SK-N-SH treated with all-trans-retinoic acid at 6 μM for 48 hours (cell line): ENCODE data around the gene WDR31.

ENCODE experiments used
- ATAC-seq: fragments of 200-7000 bp; cut with Tn5 transposase; 3 replicates; pipeline ENCODE4 v1.9.1; 2020; ENCODE audit warnings: mild to moderate bottlenecking, moderate library complexity
- ARNTL ChIP-seq: fragments of 450-650 bp; formaldehyde crosslinking; IDR thresholded peaks from 2 replicates; pipeline ENCODE4 v1.5.0; 2020; ENCODE audit warnings: low read depth, mild to moderate bottlenecking, moderate library complexity, borderline replicate concordance
- BACH2 ChIP-seq: fragments of 250-450 bp; sonication (Bioruptor Pico); IDR thresholded peaks from 2 replicates; pipeline ENCODE4 v1.9.0; 2021; ENCODE audit warnings: mild to moderate bottlenecking, borderline replicate concordance
- CREB5 ChIP-seq: fragments of 250-450 bp; sonication (Bioruptor Pico); IDR thresholded peaks from 2 replicates; pipeline ENCODE4 v1.5.1; 2020; ENCODE audit warnings: low read depth, mild to moderate bottlenecking, moderate library complexity
- CSDC2 ChIP-seq: fragments of 250-450 bp; sonication (Bioruptor Pico); IDR thresholded peaks from 2 replicates; pipeline ENCODE4 v1.5.0; 2020; ENCODE audit warnings: mild to moderate bottlenecking, moderate library complexity
- ESRRG ChIP-seq: fragments of 250-450 bp; sonication (Bioruptor Pico); IDR thresholded peaks from 2 replicates; pipeline ENCODE4 v1.6.1; 2021; ENCODE audit warnings: mild to moderate bottlenecking
- GLIS3 ChIP-seq: fragments of 250-450 bp; sonication (Bioruptor Pico); IDR thresholded peaks from 2 replicates; pipeline ENCODE4 v1.5.0; 2020; ENCODE audit warnings: mild to moderate bottlenecking, moderate library complexity
- ISL1 ChIP-seq: fragments of 250-450 bp; sonication (Bioruptor Pico); IDR thresholded peaks from 2 replicates; pipeline ENCODE4 v2.1.2; 2022; ENCODE audit warnings: mild to moderate bottlenecking, moderate library complexity
- OSR1 ChIP-seq: fragments of 250-450 bp; sonication (Bioruptor Pico); IDR thresholded peaks from 2 replicates; pipeline ENCODE4 v1.8.0; 2022; ENCODE audit warnings: moderate library complexity, mild to moderate bottlenecking, inconsistent platforms
- PATZ1 ChIP-seq: fragments of 250-450 bp; sonication (Bioruptor Pico); IDR thresholded peaks from 2 replicates; pipeline ENCODE4 v1.8.0; 2020; ENCODE audit warnings: mild to moderate bottlenecking, moderate library complexity, borderline replicate concordance
- PPARA ChIP-seq: fragments of 250-450 bp; sonication (Bioruptor Pico); IDR thresholded peaks from 2 replicates; pipeline ENCODE4 v1.5.0; 2020; ENCODE audit warnings: mild to moderate bottlenecking, borderline replicate concordance
- RARB ChIP-seq: fragments of 250-450 bp; sonication (Bioruptor Pico); IDR thresholded peaks from 2 replicates; pipeline ENCODE4 v1.8.0; 2021; ENCODE audit warnings: mild to moderate bottlenecking, moderate library complexity
- SNAI2 ChIP-seq: fragments of 250-450 bp; sonication (Bioruptor Pico); IDR thresholded peaks from 2 replicates; pipeline ENCODE4 v1.5.0; 2020; ENCODE audit warnings: mild to moderate bottlenecking, moderate library complexity
- TCF4 ChIP-seq: fragments of 250-450 bp; sonication (Bioruptor Pico); IDR thresholded peaks from 2 replicates; pipeline ENCODE4 v1.8.0; 2021; ENCODE audit warnings: mild to moderate bottlenecking, moderate library complexity, borderline replicate concordance
- TOX ChIP-seq: fragments of 250-450 bp; sonication (Bioruptor Pico); IDR thresholded peaks from 2 replicates; pipeline ENCODE4 v1.8.0; 2021; ENCODE audit warnings: mild to moderate bottlenecking, moderate library complexity, borderline replicate concordance
- ZC3H10 ChIP-seq: fragments of 250-450 bp; sonication (Bioruptor Pico); IDR thresholded peaks from 2 replicates; pipeline ENCODE4 v1.5.1; 2021; ENCODE audit warnings: mild to moderate bottlenecking, moderate library complexity
- ZFP3 ChIP-seq: fragments of 250-450 bp; sonication (Bioruptor Pico); IDR thresholded peaks from 2 replicates; pipeline ENCODE4 v1.5.0; 2020; ENCODE audit warnings: mild to moderate bottlenecking, moderate library complexity
- ZFP30 ChIP-seq: fragments of 450-650 bp; formaldehyde crosslinking; IDR thresholded peaks from 2 replicates; pipeline ENCODE4 v1.5.0; 2022; ENCODE audit warnings: mild to moderate bottlenecking, moderate library complexity
- ZNF565 ChIP-seq: fragments of 450-650 bp; formaldehyde crosslinking; conservative IDR thresholded peaks from 2 replicates; pipeline ENCODE4 v1.5.0; 2020; ENCODE audit warnings: low read depth, mild to moderate bottlenecking, moderate library complexity
- ZNF70 ChIP-seq: fragments of 450-650 bp; formaldehyde crosslinking; IDR thresholded peaks from 2 replicates; pipeline ENCODE4 v1.5.0; 2020; ENCODE audit warnings: mild to moderate bottlenecking, moderate library complexity
- ZNF8 ChIP-seq: fragments of 450-650 bp; formaldehyde crosslinking; IDR thresholded peaks from 2 replicates; pipeline ENCODE4 v1.5.0; 2020; ENCODE audit warnings: mild to moderate bottlenecking, moderate library complexity
- TF ChIP-seq, protein P1 (sequence below): fragments of 250-450 bp; sonication (Bioruptor Pico); IDR thresholded peaks from 2 replicates; pipeline ENCODE4 v1.5.1; 2021; ENCODE audit warnings: mild to moderate bottlenecking, moderate library complexity
- TF ChIP-seq, protein P2 (sequence below): fragments of 250-450 bp; sonication (Bioruptor Pico); IDR thresholded peaks from 2 replicates; pipeline ENCODE4 v1.8.0; 2021; ENCODE audit warnings: low read depth, mild to moderate bottlenecking, moderate library complexity, borderline replicate concordance
- TF ChIP-seq, protein P3 (sequence below): fragments of 250-450 bp; sonication (Bioruptor Pico); IDR thresholded peaks from 2 replicates; pipeline ENCODE4 v1.5.0; 2020; ENCODE audit warnings: mild to moderate bottlenecking, moderate library complexity

WDR31 gene

DNA sequence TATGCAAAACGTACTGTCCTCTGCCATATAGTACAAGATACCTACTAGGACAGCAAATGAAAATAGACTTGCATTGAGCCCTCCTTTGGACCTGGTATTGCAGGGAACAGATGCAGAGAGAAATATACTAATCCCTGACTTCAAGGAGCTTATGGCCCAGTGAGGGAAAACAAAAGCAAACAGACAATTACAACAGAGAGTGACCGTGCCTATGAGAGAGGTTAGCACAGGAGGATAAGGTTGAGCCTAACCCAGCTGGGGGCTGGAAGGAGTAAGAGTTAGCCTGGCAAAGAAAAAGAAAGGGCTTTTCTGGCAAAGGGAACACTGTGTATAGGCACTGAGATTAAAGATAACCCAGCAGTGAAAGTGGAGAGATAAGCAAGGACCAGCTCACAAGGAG is 70.2 kb downstream of the WDR31 start:
- no peak for ATAC-seq
- no peak for TF ChIP-seq TOX
- TF ChIP-seq GLIS3 (CRISPR knock-in tag), result no peak
- no peak for TF ChIP-seq OSR1 (CRISPR knock-in tag)
- TF ChIP-seq ZFP30 (CRISPR knock-in tag), result no peak
- TF ChIP-seq RARB, result no peak
- TF ChIP-seq TCF4 (CRISPR knock-in tag), result no peak
- no peak for TF ChIP-seq ZNF565
- TF ChIP-seq, protein P1, sequence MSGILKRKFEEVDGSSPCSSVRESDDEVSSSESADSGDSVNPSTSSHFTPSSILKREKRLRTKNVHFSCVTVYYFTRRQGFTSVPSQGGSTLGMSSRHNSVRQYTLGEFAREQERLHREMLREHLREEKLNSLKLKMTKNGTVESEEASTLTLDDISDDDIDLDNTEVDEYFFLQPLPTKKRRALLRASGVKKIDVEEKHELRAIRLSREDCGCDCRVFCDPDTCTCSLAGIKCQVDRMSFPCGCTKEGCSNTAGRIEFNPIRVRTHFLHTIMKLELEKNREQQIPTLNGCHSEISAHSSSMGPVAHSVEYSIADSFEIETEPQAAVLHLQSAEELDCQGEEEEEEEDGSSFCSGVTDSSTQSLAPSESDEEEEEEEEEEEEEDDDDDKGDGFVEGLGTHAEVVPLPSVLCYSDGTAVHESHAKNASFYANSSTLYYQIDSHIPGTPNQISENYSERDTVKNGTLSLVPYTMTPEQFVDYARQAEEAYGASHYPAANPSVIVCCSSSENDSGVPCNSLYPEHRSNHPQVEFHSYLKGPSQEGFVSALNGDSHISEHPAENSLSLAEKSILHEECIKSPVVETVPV (CRISPR knock-in tag), result no peak
- TF ChIP-seq ISL1 (CRISPR knock-in tag), result no peak
- TF ChIP-seq ARNTL (CRISPR knock-in tag), result no peak
- no peak for TF ChIP-seq ZC3H10 (CRISPR knock-in tag)
- TF ChIP-seq PPARA (CRISPR knock-in tag), result no peak
- TF ChIP-seq ZNF8 (CRISPR knock-in tag), result no peak
- TF ChIP-seq, protein P2, sequence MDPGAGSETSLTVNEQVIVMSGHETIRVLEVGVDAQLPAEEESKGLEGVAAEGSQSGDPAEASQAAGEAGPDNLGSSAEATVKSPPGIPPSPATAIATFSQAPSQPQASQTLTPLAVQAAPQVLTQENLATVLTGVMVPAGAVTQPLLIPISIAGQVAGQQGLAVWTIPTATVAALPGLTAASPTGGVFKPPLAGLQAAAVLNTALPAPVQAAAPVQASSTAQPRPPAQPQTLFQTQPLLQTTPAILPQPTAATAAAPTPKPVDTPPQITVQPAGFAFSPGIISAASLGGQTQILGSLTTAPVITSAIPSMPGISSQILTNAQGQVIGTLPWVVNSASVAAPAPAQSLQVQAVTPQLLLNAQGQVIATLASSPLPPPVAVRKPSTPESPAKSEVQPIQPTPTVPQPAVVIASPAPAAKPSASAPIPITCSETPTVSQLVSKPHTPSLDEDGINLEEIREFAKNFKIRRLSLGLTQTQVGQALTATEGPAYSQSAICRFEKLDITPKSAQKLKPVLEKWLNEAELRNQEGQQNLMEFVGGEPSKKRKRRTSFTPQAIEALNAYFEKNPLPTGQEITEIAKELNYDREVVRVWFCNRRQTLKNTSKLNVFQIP (CRISPR knock-in tag), result no peak
- TF ChIP-seq BACH2 (CRISPR knock-in tag), result no peak
- no peak for TF ChIP-seq CSDC2 (CRISPR knock-in tag)
- TF ChIP-seq CREB5 (CRISPR knock-in tag), result no peak
- TF ChIP-seq SNAI2 (CRISPR knock-in tag), result no peak

- TF ChIP-seq PPARA (CRISPR knock-in tag) (no peak), RARB (no peak), ISL1 (CRISPR knock-in tag) (no peak), TCF4 (CRISPR knock-in tag) (no peak), ARNTL (CRISPR knock-in tag) (no peak), BACH2 (CRISPR knock-in tag) (no peak), ZNF565 (no peak), CSDC2 (CRISPR knock-in tag) (no peak), TOX (no peak), ZNF70 (CRISPR knock-in tag) (no peak), PATZ1 (no peak), ZFP30 (CRISPR knock-in tag) (no peak), ZC3H10 (CRISPR knock-in tag) (no peak), ZFP3 (CRISPR knock-in tag) (no peak), ZNF8 (CRISPR knock-in tag) (no peak), SNAI2 (CRISPR knock-in tag) (no peak), ESRRG (CRISPR knock-in tag) (no peak)
- TF ChIP-seq, protein P3, sequence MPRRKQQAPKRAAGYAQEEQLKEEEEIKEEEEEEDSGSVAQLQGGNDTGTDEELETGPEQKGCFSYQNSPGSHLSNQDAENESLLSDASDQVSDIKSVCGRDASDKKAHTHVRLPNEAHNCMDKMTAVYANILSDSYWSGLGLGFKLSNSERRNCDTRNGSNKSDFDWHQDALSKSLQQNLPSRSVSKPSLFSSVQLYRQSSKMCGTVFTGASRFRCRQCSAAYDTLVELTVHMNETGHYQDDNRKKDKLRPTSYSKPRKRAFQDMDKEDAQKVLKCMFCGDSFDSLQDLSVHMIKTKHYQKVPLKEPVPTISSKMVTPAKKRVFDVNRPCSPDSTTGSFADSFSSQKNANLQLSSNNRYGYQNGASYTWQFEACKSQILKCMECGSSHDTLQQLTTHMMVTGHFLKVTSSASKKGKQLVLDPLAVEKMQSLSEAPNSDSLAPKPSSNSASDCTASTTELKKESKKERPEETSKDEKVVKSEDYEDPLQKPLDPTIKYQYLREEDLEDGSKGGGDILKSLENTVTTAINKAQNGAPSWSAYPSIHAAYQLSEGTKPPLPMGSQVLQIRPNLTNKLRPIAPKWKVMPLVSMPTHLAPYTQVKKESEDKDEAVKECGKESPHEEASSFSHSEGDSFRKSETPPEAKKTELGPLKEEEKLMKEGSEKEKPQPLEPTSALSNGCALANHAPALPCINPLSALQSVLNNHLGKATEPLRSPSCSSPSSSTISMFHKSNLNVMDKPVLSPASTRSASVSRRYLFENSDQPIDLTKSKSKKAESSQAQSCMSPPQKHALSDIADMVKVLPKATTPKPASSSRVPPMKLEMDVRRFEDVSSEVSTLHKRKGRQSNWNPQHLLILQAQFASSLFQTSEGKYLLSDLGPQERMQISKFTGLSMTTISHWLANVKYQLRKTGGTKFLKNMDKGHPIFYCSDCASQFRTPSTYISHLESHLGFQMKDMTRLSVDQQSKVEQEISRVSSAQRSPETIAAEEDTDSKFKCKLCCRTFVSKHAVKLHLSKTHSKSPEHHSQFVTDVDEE (CRISPR knock-in tag), result no peak
- TF ChIP-seq, protein P1 (CRISPR knock-in tag), result no peak
- ATAC-seq, result no peak
Observed at GRCh38 chr9:113269355-113269754, 70.7 kb downstream of the WDR31 start.
